Neural cell (in vitro differentiated cells): ENCODE data around the gene FLOT2. TPM values are rescaled to one million over a fixed set of nuclear protein-coding genes. Genes with fewer than 3 reads are reported as not detected.

Experiments
- polyA plus RNA-seq: library from polyadenylated mRNA; depleted of rRNA; stranded (reverse); fragments of >200 nt; gene quantifications from 2 replicates; pipeline ENCODE4 v1.2.3, GENCODE V29; 2014
- small RNA-seq, 3 experiments: library from RNA; depleted of rRNA; stranded (forward); fragments of <200 nt; gene quantifications; one replicate each; pipeline ENCODE3, GENCODE V24; 2012

FLOT2 gene
- polyA plus RNA-seq, 1 donor from 2014 or later, result 27.5 TPM

Small RNAs within 50 kb of the gene (small RNA-seq; reads per million reads assigned to genes)
- 0 to 1.2 (median 0) reads per million in 3 experiments for gene RF00019

Other genes with a start within 250 kb of the FLOT2 start
- 113 and 129 TPM in 2 replicates for gene SDF2, start 235.8 kb downstream of the FLOT2 start, polyA plus RNA-seq
- gene SUPT6H, start 235.5 kb downstream of the FLOT2 start, polyA plus RNA-seq, result 19.0 and 20.4 TPM in 2 replicates
- gene PROCA1, start 185.8 kb downstream of the FLOT2 start, polyA plus RNA-seq, result 18.8 and 20.7 TPM in 2 replicates
- gene RAB34, start 179.9 kb downstream of the FLOT2 start, polyA plus RNA-seq, result 3.4 and 9.3 TPM in 2 replicates
- gene RPL23A, start 177.7 kb downstream of the FLOT2 start, polyA plus RNA-seq, result 292 and 297 TPM in 2 replicates
- not detected in 2 replicates for gene TLCD1, start 171.5 kb downstream of the FLOT2 start, polyA plus RNA-seq
- gene NEK8, start 168.9 kb downstream of the FLOT2 start, polyA plus RNA-seq, result 1.5 and 2.0 TPM in 2 replicates
- gene TRAF4, start 153.7 kb downstream of the FLOT2 start, polyA plus RNA-seq, result 139 and 146 TPM in 2 replicates
- 1.9 and 6.4 TPM in 2 replicates for gene FAM222B, start 54.9 kb downstream of the FLOT2 start, polyA plus RNA-seq
- 24.2 and 31.8 TPM in 2 replicates for gene ERAL1, start 42.7 kb downstream of the FLOT2 start, polyA plus RNA-seq
- gene DHRS13, start 5.3 kb upstream of the FLOT2 start, polyA plus RNA-seq, result 91.1 and 93.2 TPM in 2 replicates
- gene PHF12, start 53.8 kb upstream of the FLOT2 start, polyA plus RNA-seq, result 10.4 and 12.9 TPM in 2 replicates
- gene SEZ6, start 108.3 kb upstream of the FLOT2 start, polyA plus RNA-seq, result 15.1 and 17.4 TPM in 2 replicates
- gene PIPOX, start 145.4 kb upstream of the FLOT2 start, polyA plus RNA-seq, result 4.4 and 5.2 TPM in 2 replicates